RWPE2 (cell line): ENCODE measurements around the gene NDRG4.

ENCODE experiments used
- ATAC-seq: fragments of 200-7000 bp; cut with Tn5 transposase; 3 replicates; pipeline ENCODE4 v1.9.1; 2021; ENCODE audit warnings: low read depth
- DNase-seq: peaks from one replicate; pipeline ENCODE4 v3.0.0-alpha.2; 2020; ENCODE audit warnings: low spot score
- H3K27ac ChIP-seq: fragments of 450-650 bp; 2 replicates; pipeline ENCODE4 v1.5.1; 2017; ENCODE audit warnings: mild to moderate bottlenecking; ENCODE audit not compliant: poor library complexity, severe bottlenecking
- H3K27me3 ChIP-seq: fragments of 250-450 bp; sonication (Bioruptor Pico); 2 replicates; pipeline ENCODE4 v1.5.1; 2021; ENCODE audit warnings: mild to moderate bottlenecking, moderate library complexity; ENCODE audit not compliant: insufficient read depth, poor library complexity, severe bottlenecking
- H3K36me3 ChIP-seq: fragments of 250-450 bp; sonication (Bioruptor Pico); 2 replicates; pipeline ENCODE4 v1.5.1; 2020; ENCODE audit warnings: low read depth, mild to moderate bottlenecking, moderate library complexity
- H3K4me1 ChIP-seq: fragments of 250-450 bp; sonication (Bioruptor Pico); 2 replicates; pipeline ENCODE4 v1.5.1; 2021; ENCODE audit warnings: mild to moderate bottlenecking, moderate library complexity; ENCODE audit not compliant: insufficient read depth, poor library complexity, severe bottlenecking
- H3K4me3 ChIP-seq: fragments of 250-450 bp; sonication (Bioruptor Pico); 2 replicates; pipeline ENCODE4 v1.5.1; 2021; ENCODE audit warnings: mild to moderate bottlenecking, moderate library complexity; ENCODE audit not compliant: severe bottlenecking
- H3K9me3 ChIP-seq: fragments of 250-450 bp; sonication (Bioruptor Pico); 2 replicates; pipeline ENCODE4 v1.5.1; 2021; ENCODE audit warnings: mild to moderate bottlenecking, moderate library complexity; ENCODE audit not compliant: severe bottlenecking
- TF ChIP-seq, protein P1 (sequence below): fragments of 450-650 bp; IDR thresholded peaks from one replicate; pipeline ENCODE4 v1.5.1; 2017; ENCODE audit warnings: mild to moderate bottlenecking, moderate library complexity; ENCODE audit not compliant: poor library complexity, severe bottlenecking

NDRG4 gene

DNA sequence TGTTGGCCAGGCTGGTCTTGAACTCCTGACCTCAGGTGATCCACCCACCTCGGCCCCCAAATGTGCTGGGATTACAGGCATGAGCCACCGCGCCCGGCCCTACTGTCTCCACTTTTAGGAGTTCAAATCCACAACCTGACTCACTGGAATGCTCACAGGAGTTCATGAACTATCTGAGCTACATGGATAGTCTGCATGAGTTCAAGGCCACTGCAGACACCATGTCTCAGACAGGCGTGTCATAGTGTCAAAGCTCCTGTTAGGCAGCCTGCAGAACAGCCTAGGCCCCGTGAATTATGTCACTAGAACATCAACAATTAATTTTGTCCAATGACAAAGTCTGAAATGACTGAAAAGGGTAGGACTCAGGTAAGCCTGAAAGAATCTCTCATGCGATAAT, 38.3 kb upstream of the NDRG4 start:
- ATAC-seq (no peak), DNase-seq (no peak)
- TF ChIP-seq, protein P1, sequence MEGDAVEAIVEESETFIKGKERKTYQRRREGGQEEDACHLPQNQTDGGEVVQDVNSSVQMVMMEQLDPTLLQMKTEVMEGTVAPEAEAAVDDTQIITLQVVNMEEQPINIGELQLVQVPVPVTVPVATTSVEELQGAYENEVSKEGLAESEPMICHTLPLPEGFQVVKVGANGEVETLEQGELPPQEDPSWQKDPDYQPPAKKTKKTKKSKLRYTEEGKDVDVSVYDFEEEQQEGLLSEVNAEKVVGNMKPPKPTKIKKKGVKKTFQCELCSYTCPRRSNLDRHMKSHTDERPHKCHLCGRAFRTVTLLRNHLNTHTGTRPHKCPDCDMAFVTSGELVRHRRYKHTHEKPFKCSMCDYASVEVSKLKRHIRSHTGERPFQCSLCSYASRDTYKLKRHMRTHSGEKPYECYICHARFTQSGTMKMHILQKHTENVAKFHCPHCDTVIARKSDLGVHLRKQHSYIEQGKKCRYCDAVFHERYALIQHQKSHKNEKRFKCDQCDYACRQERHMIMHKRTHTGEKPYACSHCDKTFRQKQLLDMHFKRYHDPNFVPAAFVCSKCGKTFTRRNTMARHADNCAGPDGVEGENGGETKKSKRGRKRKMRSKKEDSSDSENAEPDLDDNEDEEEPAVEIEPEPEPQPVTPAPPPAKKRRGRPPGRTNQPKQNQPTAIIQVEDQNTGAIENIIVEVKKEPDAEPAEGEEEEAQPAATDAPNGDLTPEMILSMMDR: no peak
- Histone ChIP-seq H3K9me3 (no peaks in the 10 kb centered on the region), H3K4me3 (no peak overlapping the region), H3K27me3 (peaks cover 43% of the 10 kb centered on the region), H3K27ac (no peak overlapping the region), H3K36me3 (no peaks in the 10 kb centered on the region), H3K4me1 (no peaks in the 10 kb centered on the region)

DNA sequence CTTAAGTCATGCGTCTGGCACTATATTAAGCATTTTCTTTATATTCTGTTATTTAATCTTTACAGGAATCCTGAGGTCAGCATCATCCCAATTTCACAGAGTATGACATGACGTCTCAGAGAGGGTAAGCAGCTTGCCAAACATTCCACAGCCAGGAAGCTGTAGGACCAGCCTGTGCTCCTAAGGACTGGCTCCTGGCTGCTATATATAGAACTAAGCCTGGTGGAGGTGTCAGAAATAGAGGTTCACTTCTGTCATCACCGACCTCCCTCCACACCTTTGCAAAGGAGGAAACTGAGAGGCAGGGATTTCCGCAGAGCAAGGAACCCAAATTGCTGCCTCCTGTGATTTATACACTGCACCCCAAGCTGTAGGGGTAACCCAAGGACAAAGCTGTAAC, 37.9 kb upstream of the NDRG4 start:
- no peaks in the 10 kb centered on the region for H3K9me3 ChIP-seq
- H3K36me3 ChIP-seq: no peaks in the 10 kb centered on the region
- H3K27ac ChIP-seq: no peak overlapping the region
- ATAC-seq (no peak), DNase-seq (no peak)
- peaks cover 43% of the 10 kb centered on the region for H3K27me3 ChIP-seq
- TF ChIP-seq, protein P1: no peak
- H3K4me3 ChIP-seq: no peak overlapping the region
- H3K4me1 ChIP-seq: no peaks in the 10 kb centered on the region

DNA sequence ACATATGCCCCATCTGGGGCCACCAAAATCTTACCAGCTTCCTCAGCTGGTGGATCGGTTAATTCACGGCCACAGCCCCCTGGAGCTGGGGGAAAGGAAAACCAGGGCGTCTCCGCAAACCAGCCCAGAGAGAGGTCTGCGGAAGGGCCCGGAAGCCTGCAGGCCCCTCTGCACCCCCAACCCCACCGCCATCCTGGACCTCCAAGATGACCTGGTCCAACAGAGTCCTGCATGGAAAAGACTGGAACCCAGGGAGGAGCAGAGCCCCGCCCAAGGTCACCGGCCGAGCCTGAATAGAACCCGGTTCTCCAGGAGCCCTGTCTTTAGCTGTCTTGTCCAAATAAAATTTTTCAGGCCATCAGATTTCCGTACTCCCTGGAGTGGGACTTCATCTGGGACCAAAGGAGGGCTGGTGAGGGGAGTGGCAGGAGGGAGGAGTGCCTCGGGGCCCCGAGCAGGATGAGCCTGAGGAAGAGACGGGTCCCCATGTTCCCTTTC, 37.4 kb upstream of the NDRG4 start:
- H3K4me1 ChIP-seq: no peaks in the 10 kb centered on the region
- no peak overlapping the region for H3K27ac ChIP-seq
- H3K27me3 ChIP-seq: peaks cover 43% of the 10 kb centered on the region
- ATAC-seq (no peak), DNase-seq (no peak)
- H3K4me3 ChIP-seq: no peak overlapping the region
- no peaks in the 10 kb centered on the region for H3K9me3 ChIP-seq
- TF ChIP-seq, protein P1: no peak
- H3K36me3 ChIP-seq: no peaks in the 10 kb centered on the region

DNA sequence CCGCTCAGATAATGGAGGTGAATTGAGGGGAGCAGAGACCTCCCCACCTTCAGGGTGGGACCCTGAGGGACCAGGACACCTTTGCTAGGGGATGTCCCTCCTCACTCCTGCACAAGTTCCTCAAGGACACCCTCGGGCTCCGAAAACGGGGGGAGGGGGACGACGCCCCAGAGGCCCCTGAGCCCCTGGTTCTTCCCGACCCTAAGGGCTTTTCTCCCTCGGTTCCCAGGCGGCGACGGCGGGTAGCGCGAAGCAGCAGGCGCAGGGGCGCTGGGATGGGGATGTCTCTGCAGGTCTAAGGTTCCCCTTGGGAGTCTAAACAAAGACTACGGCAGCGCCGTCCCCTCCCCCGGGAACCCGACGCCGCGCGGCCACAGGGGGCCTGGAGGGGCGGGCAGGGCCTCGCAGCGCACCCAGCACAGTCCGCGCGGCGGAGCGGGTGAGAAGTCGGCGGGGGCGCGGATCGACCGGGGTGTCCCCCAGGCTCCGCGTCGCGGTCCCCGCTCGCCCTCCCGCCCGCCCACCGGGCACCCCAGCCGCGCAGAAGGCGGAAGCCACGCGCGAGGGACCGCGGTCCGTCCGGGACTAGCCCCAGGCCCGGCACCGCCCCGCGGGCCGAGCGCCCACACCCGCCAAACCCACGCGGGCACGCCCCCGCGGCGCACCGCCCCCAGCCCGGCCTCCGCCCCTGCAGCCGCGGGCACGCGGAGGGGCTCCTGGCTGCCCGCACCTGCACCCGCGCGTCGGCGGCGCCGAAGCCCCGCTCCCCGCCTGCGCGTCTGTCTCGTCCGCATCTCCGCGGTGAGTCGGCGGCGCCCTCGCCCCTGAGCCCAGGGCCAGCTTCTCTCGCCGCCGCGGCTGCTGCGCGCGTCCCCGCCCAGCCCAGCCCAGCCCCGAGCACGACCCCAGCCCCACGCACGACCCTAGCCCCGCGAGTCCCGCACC, 36.7 kb upstream of the NDRG4 start:
- H3K36me3 ChIP-seq: no peaks in the 10 kb centered on the region
- H3K27ac ChIP-seq: no peak overlapping the region
- H3K4me1 ChIP-seq: no peaks in the 10 kb centered on the region
- no peaks in the 10 kb centered on the region for H3K9me3 ChIP-seq
- TF ChIP-seq, protein P1: no peak
- ATAC-seq: no peak
- no peak for DNase-seq
- peaks cover 43% of the 10 kb centered on the region for H3K27me3 ChIP-seq
- H3K4me3 ChIP-seq: peak overlapping the region; percentile 11
